Sigmoid colon (tissue), 7 donors: Measurements from ENCODE around the gene LAMA4. TPM values are rescaled to one million over a fixed set of nuclear protein-coding genes. Genes with fewer than 3 reads are reported as not detected.

Experiments used
- polyA plus RNA-seq, 3 donors: library from polyadenylated mRNA; stranded (reverse); fragments of 200-250 nt; gene quantifications; one replicate each; pipeline ENCODE4 v1.2.3, GENCODE V29; 2013
- small RNA-seq, 3 donors: library from RNA; depleted of rRNA; stranded (forward); fragments of <200 nt; gene quantifications; one replicate each; pipeline ENCODE3, GENCODE V24; 2016
- total RNA-seq, 4 donors: library from RNA; depleted of rRNA; stranded (reverse); fragments of >200 nt; gene quantifications; one replicate each; pipeline ENCODE4 v1.1.0, GENCODE V29; 2016
- donor health status: healthy with polysubstance abuse.
- donor health status: Bipolar disorder and iron deficiency.
- donor health status: healthy.

The LAMA4 gene
- total and polyA plus RNA-seq, 7 donors: 6.9 to 225 (median 95.3) TPM

Small RNA genes within 50 kb of the gene (small RNA-seq; reads per million reads assigned to genes)
- 0 reads per million in 3 donors for gene RNU6-1226P

Other genes with a start within 250 kb of the LAMA4 start
- gene CCN6, start 200.5 kb downstream of the LAMA4 start, total RNA-seq: not detected
- gene CCN6, start 200.5 kb downstream of the LAMA4 start, polyA plus RNA-seq: not detected
- 10 to 100 TPM; 32.5 to 65.2 (median 48.6) TPM for gene TUBE1, start 167.1 kb downstream of the LAMA4 start, total RNA-seq
- gene TUBE1, start 167.1 kb downstream of the LAMA4 start, polyA plus RNA-seq: 10 to 100 TPM in 1 of 3 donors, 1 to 10 TPM in 2; 7.6 to 10.2 (median 9.4) TPM
- 10 to 100 TPM; 11.4 to 22.2 (median 16.6) TPM for gene FAM229B, start 167.0 kb downstream of the LAMA4 start, total RNA-seq
- 1 to 10 TPM in 2 of 3 donors, under 1 TPM in 1; 0.46 to 7.8 (median 3.5) TPM for gene FAM229B, start 167.0 kb downstream of the LAMA4 start, polyA plus RNA-seq
- not detected for gene RFPL4B, start 92.8 kb upstream of the LAMA4 start, total RNA-seq
- gene RFPL4B, start 92.8 kb upstream of the LAMA4 start, polyA plus RNA-seq: not detected